SK-N-SH treated with all-trans-retinoic acid at 6 μM for 48 hours (cell line): ENCODE results near the gene CD200.

Experiments
- ATAC-seq: fragments of 200-7000 bp; cut with Tn5 transposase; 3 replicates; pipeline ENCODE4 v1.9.1; 2020; ENCODE audit warnings: mild to moderate bottlenecking, moderate library complexity
- ARNTL ChIP-seq: fragments of 450-650 bp; formaldehyde crosslinking; IDR thresholded peaks from 2 replicates; pipeline ENCODE4 v1.5.0; 2020; ENCODE audit warnings: low read depth, mild to moderate bottlenecking, moderate library complexity, borderline replicate concordance
- BACH2 ChIP-seq: fragments of 250-450 bp; sonication (Bioruptor Pico); IDR thresholded peaks from 2 replicates; pipeline ENCODE4 v1.9.0; 2021; ENCODE audit warnings: mild to moderate bottlenecking, borderline replicate concordance
- CSDC2 ChIP-seq: fragments of 250-450 bp; sonication (Bioruptor Pico); IDR thresholded peaks from 2 replicates; pipeline ENCODE4 v1.5.0; 2020; ENCODE audit warnings: mild to moderate bottlenecking, moderate library complexity
- ESRRG ChIP-seq: fragments of 250-450 bp; sonication (Bioruptor Pico); IDR thresholded peaks from 2 replicates; pipeline ENCODE4 v1.6.1; 2021; ENCODE audit warnings: mild to moderate bottlenecking
- GLIS3 ChIP-seq: fragments of 250-450 bp; sonication (Bioruptor Pico); IDR thresholded peaks from 2 replicates; pipeline ENCODE4 v1.5.0; 2020; ENCODE audit warnings: mild to moderate bottlenecking, moderate library complexity
- RARB ChIP-seq: fragments of 250-450 bp; sonication (Bioruptor Pico); IDR thresholded peaks from 2 replicates; pipeline ENCODE4 v1.8.0; 2021; ENCODE audit warnings: mild to moderate bottlenecking, moderate library complexity
- SNAI2 ChIP-seq: fragments of 250-450 bp; sonication (Bioruptor Pico); IDR thresholded peaks from 2 replicates; pipeline ENCODE4 v1.5.0; 2020; ENCODE audit warnings: mild to moderate bottlenecking, moderate library complexity
- TOX ChIP-seq: fragments of 250-450 bp; sonication (Bioruptor Pico); IDR thresholded peaks from 2 replicates; pipeline ENCODE4 v1.8.0; 2021; ENCODE audit warnings: mild to moderate bottlenecking, moderate library complexity, borderline replicate concordance
- ZNF565 ChIP-seq: fragments of 450-650 bp; formaldehyde crosslinking; conservative IDR thresholded peaks from 2 replicates; pipeline ENCODE4 v1.5.0; 2020; ENCODE audit warnings: low read depth, mild to moderate bottlenecking, moderate library complexity
- ZNF70 ChIP-seq: fragments of 450-650 bp; formaldehyde crosslinking; IDR thresholded peaks from 2 replicates; pipeline ENCODE4 v1.5.0; 2020; ENCODE audit warnings: mild to moderate bottlenecking, moderate library complexity
- ZNF8 ChIP-seq: fragments of 450-650 bp; formaldehyde crosslinking; IDR thresholded peaks from 2 replicates; pipeline ENCODE4 v1.5.0; 2020; ENCODE audit warnings: mild to moderate bottlenecking, moderate library complexity
- TF ChIP-seq, protein P1 (sequence below): fragments of 250-450 bp; sonication (Bioruptor Pico); IDR thresholded peaks from 2 replicates; pipeline ENCODE4 v1.5.1; 2020; ENCODE audit warnings: low read depth, mild to moderate bottlenecking, moderate library complexity
- TF ChIP-seq, protein P2 (sequence below): fragments of 250-450 bp; sonication (Bioruptor Pico); IDR thresholded peaks from 2 replicates; pipeline ENCODE4 v1.8.0; 2021; ENCODE audit warnings: low read depth, mild to moderate bottlenecking, moderate library complexity, borderline replicate concordance
- TF ChIP-seq, protein P3 (sequence below): fragments of 250-450 bp; sonication (Bioruptor Pico); IDR thresholded peaks from 2 replicates; pipeline ENCODE4 v1.5.0; 2020; ENCODE audit warnings: mild to moderate bottlenecking, moderate library complexity

Gene CD200

DNA sequence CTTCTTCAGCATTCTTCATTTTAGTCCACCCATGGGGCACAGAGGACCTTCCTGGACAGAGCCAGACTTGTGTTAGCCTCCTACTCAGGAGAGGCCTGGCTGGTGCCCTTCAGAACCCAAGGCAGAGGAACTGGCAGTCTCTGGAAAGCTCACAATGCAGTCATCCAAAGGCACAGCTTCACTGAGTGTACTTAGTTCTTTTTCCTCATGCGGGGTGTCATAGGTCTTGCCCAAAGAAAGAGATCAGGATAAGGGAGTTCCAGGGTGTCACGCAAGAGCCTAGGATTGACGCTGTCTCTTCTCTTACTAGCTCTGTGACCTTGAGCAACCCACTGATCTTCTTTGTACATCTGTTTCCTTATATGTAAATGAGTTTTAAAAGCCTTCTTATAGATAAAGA lies 58.7 kb downstream of the CD200 start:
- TF ChIP-seq CSDC2 (CRISPR knock-in tag) (no peak), ZNF70 (CRISPR knock-in tag) (no peak)
- TF ChIP-seq, all 23 proteins: peak for 0
- ATAC-seq = no peak

DNA sequence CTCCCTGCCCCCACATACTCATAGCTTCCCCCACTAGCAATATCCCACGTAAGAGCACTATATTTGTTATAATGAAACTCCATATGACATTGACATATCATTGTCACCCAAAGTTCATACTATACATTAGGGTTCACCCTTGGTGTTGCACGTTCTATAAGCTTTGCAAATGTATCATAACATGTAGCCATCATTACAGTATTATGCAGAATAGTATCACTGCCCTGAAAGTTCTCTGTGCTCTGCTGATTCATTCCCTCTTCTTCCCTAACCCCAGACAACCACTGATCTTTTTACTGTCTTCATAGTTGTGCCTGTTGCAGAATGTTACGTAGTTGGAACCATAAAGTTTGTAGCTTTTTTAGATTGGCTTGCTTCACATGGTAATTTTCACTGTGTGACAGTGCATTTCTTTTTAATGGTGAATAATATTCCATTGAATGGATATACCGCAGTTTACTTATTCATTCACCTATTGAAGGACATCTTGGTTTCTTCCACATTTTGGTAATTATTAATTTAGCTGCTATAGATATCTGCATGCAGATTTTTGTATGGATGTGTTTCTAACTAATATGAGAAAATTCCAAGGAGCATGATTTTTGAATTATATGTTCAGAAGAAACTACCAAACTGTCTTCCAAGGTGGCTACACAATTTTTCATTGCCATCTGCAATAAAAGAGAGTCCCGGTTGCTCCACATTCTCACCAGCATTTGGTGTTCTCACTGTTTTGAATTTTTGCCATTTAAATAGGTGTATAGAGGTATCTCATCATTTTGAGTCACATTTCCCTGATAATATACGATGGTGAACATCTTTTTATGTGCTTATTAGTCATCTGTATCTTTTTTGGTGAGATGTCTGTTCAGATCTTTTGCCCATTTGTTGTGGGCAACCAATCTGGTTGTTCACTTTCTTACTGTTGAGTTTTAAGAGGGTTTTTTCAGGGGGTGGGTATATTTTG lies 59.7 kb downstream of the CD200 start:
- TF ChIP-seq ESRRG (CRISPR knock-in tag) = no peak
- peak; percentile 97 for TF ChIP-seq ZNF8
- no peak for ATAC-seq

DNA sequence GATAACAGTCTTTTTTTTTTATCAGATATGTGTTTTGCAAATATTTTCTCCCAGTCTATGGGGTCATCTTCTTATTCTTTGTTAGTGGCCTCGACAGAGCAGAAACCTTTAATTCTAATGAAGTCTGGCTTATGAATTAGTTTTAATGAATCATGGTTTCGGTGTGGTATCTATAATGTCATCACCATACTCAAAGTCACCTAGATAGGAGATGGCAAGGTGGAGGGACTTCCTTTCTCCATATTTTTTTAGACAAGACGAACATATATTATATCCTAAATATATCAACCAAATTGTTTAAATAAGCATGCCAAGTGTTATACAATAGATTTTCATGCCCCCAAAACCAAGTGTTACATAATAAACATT lies 60.4 kb downstream of the CD200 start:
- no peak for ATAC-seq

DNA sequence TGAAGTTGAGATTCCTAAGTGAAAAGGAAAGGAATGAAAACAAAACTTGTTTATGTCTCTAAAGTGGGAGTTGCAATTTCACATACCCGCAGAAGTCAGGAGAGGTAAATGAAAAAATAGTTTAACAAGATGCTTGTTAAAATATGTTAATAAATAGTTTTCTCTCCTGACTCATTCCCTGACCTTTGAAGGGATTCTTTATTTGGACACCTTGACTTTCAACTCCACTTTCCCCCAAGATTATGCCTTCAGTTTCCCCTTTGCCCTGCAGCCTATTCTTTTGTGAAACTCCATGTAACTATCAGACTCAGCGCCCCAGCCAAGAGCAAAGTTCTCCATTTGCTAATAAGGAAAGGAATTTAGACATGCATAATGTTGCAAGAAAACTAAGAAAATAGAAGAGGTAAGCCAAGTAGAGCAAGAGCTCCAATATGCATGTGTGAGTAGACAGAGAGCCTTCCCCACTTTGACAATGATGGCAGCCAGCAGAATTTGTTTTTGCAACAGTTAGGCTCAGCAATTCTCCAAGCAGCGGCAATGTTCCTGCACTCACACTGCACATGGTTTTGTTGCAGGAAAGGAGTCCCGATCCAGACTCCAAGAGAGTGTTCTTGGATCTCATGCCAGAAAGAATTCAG lies 61.2 kb downstream of the CD200 start:
- TF ChIP-seq CSDC2 (CRISPR knock-in tag) (no peak), ZNF8 (no peak), SNAI2 (CRISPR knock-in tag) (no peak), TOX (CRISPR knock-in tag) (no peak), GLIS3 (CRISPR knock-in tag) (no peak), ESRRG (CRISPR knock-in tag) (no peak), ZNF70 (CRISPR knock-in tag) (no peak)
- TF ChIP-seq, protein P1, sequence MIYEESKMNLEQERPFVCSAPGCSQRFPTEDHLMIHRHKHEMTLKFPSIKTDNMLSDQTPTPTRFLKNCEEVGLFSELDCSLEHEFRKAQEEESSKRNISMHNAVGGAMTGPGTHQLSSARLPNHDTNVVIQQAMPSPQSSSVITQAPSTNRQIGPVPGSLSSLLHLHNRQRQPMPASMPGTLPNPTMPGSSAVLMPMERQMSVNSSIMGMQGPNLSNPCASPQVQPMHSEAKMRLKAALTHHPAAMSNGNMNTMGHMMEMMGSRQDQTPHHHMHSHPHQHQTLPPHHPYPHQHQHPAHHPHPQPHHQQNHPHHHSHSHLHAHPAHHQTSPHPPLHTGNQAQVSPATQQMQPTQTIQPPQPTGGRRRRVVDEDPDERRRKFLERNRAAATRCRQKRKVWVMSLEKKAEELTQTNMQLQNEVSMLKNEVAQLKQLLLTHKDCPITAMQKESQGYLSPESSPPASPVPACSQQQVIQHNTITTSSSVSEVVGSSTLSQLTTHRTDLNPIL (CRISPR knock-in tag) = no peak
- TF ChIP-seq, protein P2, sequence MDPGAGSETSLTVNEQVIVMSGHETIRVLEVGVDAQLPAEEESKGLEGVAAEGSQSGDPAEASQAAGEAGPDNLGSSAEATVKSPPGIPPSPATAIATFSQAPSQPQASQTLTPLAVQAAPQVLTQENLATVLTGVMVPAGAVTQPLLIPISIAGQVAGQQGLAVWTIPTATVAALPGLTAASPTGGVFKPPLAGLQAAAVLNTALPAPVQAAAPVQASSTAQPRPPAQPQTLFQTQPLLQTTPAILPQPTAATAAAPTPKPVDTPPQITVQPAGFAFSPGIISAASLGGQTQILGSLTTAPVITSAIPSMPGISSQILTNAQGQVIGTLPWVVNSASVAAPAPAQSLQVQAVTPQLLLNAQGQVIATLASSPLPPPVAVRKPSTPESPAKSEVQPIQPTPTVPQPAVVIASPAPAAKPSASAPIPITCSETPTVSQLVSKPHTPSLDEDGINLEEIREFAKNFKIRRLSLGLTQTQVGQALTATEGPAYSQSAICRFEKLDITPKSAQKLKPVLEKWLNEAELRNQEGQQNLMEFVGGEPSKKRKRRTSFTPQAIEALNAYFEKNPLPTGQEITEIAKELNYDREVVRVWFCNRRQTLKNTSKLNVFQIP (CRISPR knock-in tag) = no peak
- TF ChIP-seq, protein P3, sequence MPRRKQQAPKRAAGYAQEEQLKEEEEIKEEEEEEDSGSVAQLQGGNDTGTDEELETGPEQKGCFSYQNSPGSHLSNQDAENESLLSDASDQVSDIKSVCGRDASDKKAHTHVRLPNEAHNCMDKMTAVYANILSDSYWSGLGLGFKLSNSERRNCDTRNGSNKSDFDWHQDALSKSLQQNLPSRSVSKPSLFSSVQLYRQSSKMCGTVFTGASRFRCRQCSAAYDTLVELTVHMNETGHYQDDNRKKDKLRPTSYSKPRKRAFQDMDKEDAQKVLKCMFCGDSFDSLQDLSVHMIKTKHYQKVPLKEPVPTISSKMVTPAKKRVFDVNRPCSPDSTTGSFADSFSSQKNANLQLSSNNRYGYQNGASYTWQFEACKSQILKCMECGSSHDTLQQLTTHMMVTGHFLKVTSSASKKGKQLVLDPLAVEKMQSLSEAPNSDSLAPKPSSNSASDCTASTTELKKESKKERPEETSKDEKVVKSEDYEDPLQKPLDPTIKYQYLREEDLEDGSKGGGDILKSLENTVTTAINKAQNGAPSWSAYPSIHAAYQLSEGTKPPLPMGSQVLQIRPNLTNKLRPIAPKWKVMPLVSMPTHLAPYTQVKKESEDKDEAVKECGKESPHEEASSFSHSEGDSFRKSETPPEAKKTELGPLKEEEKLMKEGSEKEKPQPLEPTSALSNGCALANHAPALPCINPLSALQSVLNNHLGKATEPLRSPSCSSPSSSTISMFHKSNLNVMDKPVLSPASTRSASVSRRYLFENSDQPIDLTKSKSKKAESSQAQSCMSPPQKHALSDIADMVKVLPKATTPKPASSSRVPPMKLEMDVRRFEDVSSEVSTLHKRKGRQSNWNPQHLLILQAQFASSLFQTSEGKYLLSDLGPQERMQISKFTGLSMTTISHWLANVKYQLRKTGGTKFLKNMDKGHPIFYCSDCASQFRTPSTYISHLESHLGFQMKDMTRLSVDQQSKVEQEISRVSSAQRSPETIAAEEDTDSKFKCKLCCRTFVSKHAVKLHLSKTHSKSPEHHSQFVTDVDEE (CRISPR knock-in tag) = no peak
- no peak for ATAC-seq

More for the DNA sequence above, 60.4 kb downstream of the CD200 start:
- TF ChIP-seq RARB (CRISPR knock-in tag) (no peak), ESRRG (CRISPR knock-in tag) (no peak), BACH2 (CRISPR knock-in tag) (no peak), ZNF565 (CRISPR knock-in tag) (no peak), CSDC2 (CRISPR knock-in tag) (no peak), ARNTL (CRISPR knock-in tag) (no peak)
- TF ChIP-seq, protein P3 (CRISPR knock-in tag) = no peak
- TF ChIP-seq, protein P1 (CRISPR knock-in tag) = no peak
- TF ChIP-seq, protein P2 (CRISPR knock-in tag) = no peak
